K562 (cell line): ENCODE results near the gene MXRA7. TPM values are rescaled to one million over a fixed set of nuclear protein-coding genes. Genes with fewer than 3 reads are reported as not detected.
A peak's percentile ranks its signal among the peaks of the same experiment; 100 is the strongest.

Experiments used
- ATAC-seq: fragments of 200-7000 bp; cut with Tn5 transposase; 3 replicates; pipeline ENCODE4 v1.9.1; 2020; ENCODE audit warnings: moderate library complexity
- BruUV-seq: library from RNA; stranded (reverse); fragments of 400-500 nt; replicated peaks from 2 replicates; lab custom pipeline; 2021; lab: Mats Ljungman, UMichigan
- CTCF ChIA-PET: fragments of 300-600 bp; formaldehyde crosslinking; extraction: SDS; loops from one replicate; lab custom pipeline; 2021; ENCODE audit warnings: low intra/inter-chr PET ratio; lab: Yijun Ruan, JAX
- POLR2A ChIA-PET: fragments of 300-600, 350-650 bp; sonication (Branson Sonifier 250); formaldehyde crosslinking; extraction: SDS; loops from one replicate; lab custom pipeline; 2021; ENCODE audit warnings: antibody characterized with exemption, inconsistent platforms; lab: Yijun Ruan, JAX
- DNase-seq, 4 experiments: peaks; one replicate each; pipeline versions ENCODE4 v3.0.0 to v3.0.0-alpha.2; 2011 to 2018; ENCODE audit warnings: low spot score in 3 of 4, mixed read lengths in 3 of 4; ENCODE audit errors: extremely low read depth in 1 of 4
- FAIRE-seq: peaks from 2 replicates; lab custom pipeline; 2011; peaks lifted over from hg19 to GRCh38; lab: Jason Lieb, UNC
- H2AFZ ChIP-seq: 2 replicates; pipeline ENCODE4 v1.6.0; 2011; ENCODE audit warnings: low read depth, low read length, control low read depth, inconsistent platforms
- H3K27ac ChIP-seq: fragments of 200-600 bp; 3 replicates; pipeline ENCODE4 v1.8.0; 2011; ENCODE audit warnings: low read depth, mild to moderate bottlenecking, control low read depth, inconsistent platforms, low read length, moderate library complexity, mixed read lengths; ENCODE audit errors: extremely low read depth
- H3K27me3 ChIP-seq, 2 experiments: fragments of 300-600 bp in 1 of 2; 2 replicates in 1 of 2; 3 replicates in 1 of 2; pipeline versions ENCODE4 v1.6.0 to v1.8.0; 2011; ENCODE audit warnings: inconsistent platforms in 2 of 2, low read length in 2 of 2, mild to moderate bottlenecking in 1 of 2, mixed read lengths in 1 of 2, moderate library complexity in 1 of 2; ENCODE audit not compliant: control insufficient read depth in 2 of 2, insufficient read depth in 2 of 2
- H3K36me3 ChIP-seq: fragments of 300-600 bp; 3 replicates; pipeline ENCODE4 v1.8.0; 2011; ENCODE audit warnings: mild to moderate bottlenecking, low read length, inconsistent platforms; ENCODE audit not compliant: control insufficient read depth, insufficient read depth
- H3K4me1 ChIP-seq, 2 experiments: fragments of 200-600 bp in 1 of 2; replicated peaks in 1 of 2; 2 replicates in 1 of 2; 3 replicates in 1 of 2; pipeline versions ENCODE4 v1.5.1 to v1.8.0; 2011; ENCODE audit warnings: inconsistent platforms in 2 of 2, low read length in 2 of 2, mild to moderate bottlenecking in 1 of 2, mixed read lengths in 1 of 2, moderate library complexity in 1 of 2; ENCODE audit not compliant: control insufficient read depth in 2 of 2, insufficient read depth in 2 of 2
- H3K4me2 ChIP-seq: 2 replicates; pipeline ENCODE4 v1.6.1; 2011; ENCODE audit warnings: low read length, control low read depth, inconsistent platforms, mixed read lengths; ENCODE audit not compliant: insufficient read depth
- H3K4me3 ChIP-seq: fragments of 200-600 bp; sonication (generic), shearing (Covaris generic); 2 replicates; pipeline ENCODE4 v1.5.1; 2016; ENCODE audit warnings: control low read depth, inconsistent platforms
- H3K79me2 ChIP-seq: fragments of 200-600 bp; 3 replicates; pipeline ENCODE4 v1.8.0; 2011; ENCODE audit warnings: low read length, inconsistent platforms; ENCODE audit not compliant: control insufficient read depth, insufficient read depth
- H3K9ac ChIP-seq, 2 experiments: 2 replicates each; pipeline versions ENCODE4 v1.6.0 to v1.6.1; 2011; ENCODE audit warnings: low read depth in 2 of 2, low read length in 2 of 2, control low read depth in 1 of 2, inconsistent platforms in 1 of 2, mild to moderate bottlenecking in 1 of 2, mixed read lengths in 1 of 2; ENCODE audit not compliant: insufficient read depth in 1 of 2
- H3K9me1 ChIP-seq: one replicate; pipeline ENCODE4 v1.6.0; 2011; ENCODE audit warnings: inconsistent platforms, mild to moderate bottlenecking, low read length, moderate library complexity; ENCODE audit not compliant: control insufficient read depth, insufficient read depth
- H3K9me3 ChIP-seq: replicated peaks from 2 replicates; pipeline ENCODE4 v1.5.1; 2011; ENCODE audit warnings: low read depth, low read length, inconsistent platforms; ENCODE audit not compliant: control insufficient read depth, insufficient read depth
- H4K20me1 ChIP-seq: replicated peaks from 2 replicates; pipeline ENCODE4 v1.6.1; 2011; ENCODE audit warnings: low read length, inconsistent platforms, mixed read lengths; ENCODE audit not compliant: control insufficient read depth, insufficient read depth
- CHD4 ChIP-seq: fragments of 200-600 bp; sonication (generic); IDR thresholded peaks from 3 replicates; pipeline ENCODE4 v1.6.1; 2012; ENCODE audit warnings: low read depth, mild to moderate bottlenecking, mixed read lengths, low read length, inconsistent platforms; ENCODE audit not compliant: insufficient read depth, insufficient replicate concordance, poor library complexity, severe bottlenecking
- LEF1 ChIP-seq: fragments of 450-650 bp; IDR thresholded peaks from 2 replicates; pipeline ENCODE4 v1.6.1; 2016; ENCODE audit warnings: mild to moderate bottlenecking
- TAF15 ChIP-seq: fragments of 200-400 bp; formaldehyde crosslinking; IDR thresholded peaks from 2 replicates; pipeline ENCODE4 v1.6.1; 2017; ENCODE audit warnings: mild to moderate bottlenecking, low read depth, low read length, moderate library complexity
- TRIM28 ChIP-seq: fragments of 450-650 bp; IDR thresholded peaks from 2 replicates; pipeline ENCODE4 v1.6.1; 2017
- ZNF143 ChIP-seq: sonication (generic); formaldehyde crosslinking; IDR thresholded peaks from 2 replicates; pipeline ENCODE4 v1.9.0; 2022; ENCODE audit warnings: mild to moderate bottlenecking, missing genetic modification reagents
- WGBS: fragments of 100-300 bp; shearing (Covaris generic); methylation state at CpG from one replicate; pipeline ENCODE4 v1.1.6; 2016; ENCODE audit warnings: low coverage, mixed read lengths; ENCODE audit not compliant: insufficient coverage; ENCODE audit errors: missing lambda C conversion rate; 5-methylcytosine and 5-hydroxymethylcytosine counted together
- in situ Hi-C: fragments of 300-500 bp; cut with MboI; formaldehyde crosslinking; loops from 4 replicates; pipeline ENCODE4 v1.15.0; 2018; ENCODE audit warnings: inconsistent platforms, mixed read lengths
- intact Hi-C: fragments of 100-400 bp; cut with micrococcal nuclease; formaldehyde crosslinking; loops from 2 replicates; pipeline ENCODE4 v1.14.2; 2022
- polyA plus RNA-seq, 8 experiments: library from polyadenylated mRNA; depleted of rRNA in 4 of 8; stranded (reverse) in 5 of 8; unstranded in 3 of 8; fragments of >200 nt; fragmentation: Nextera tagmentation in 2 of 8; fragmentation: Illumina TruSeq in 1 of 8; extraction: Ambion mirVana in 2 of 8; extraction: Trizol in 1 of 8; gene quantifications; 2 replicates each; pipeline versions ENCODE4 v1.2.1 to v1.2.3, GENCODE V29; 2011 to 2014; ENCODE audit warnings: inconsistent platforms in 1 of 8, missing spikeins in 1 of 8
- total RNA-seq, 7 experiments: library from RNA; depleted of rRNA in 6 of 7; stranded (reverse); fragments of >200 nt in 6 of 7; fragmentation: Illumina TruSeq in 2 of 7; extraction: Trizol in 2 of 7; gene quantifications; 2 replicates each; pipeline versions ENCODE4 v1.2.1 to v1.2.3, GENCODE V29; 2011 to 2021; ENCODE audit warnings: low replicate concordance in 1 of 7
- TF ChIP-seq, protein P1 (sequence below): sonication (generic); formaldehyde crosslinking; IDR thresholded peaks from 2 replicates; pipeline ENCODE4 v1.8.0; 2023; ENCODE audit warnings: missing genetic modification reagents, mild to moderate bottlenecking, borderline replicate concordance
- TF ChIP-seq, protein P2 (sequence below): sonication (generic); formaldehyde crosslinking; IDR thresholded peaks from 2 replicates; pipeline ENCODE4 v1.8.0; 2022; ENCODE audit warnings: missing genetic modification reagents, mild to moderate bottlenecking, borderline replicate concordance
- TF ChIP-seq, protein P3 (sequence below): IDR thresholded peaks from 3 replicates; pipeline ENCODE4 v1.6.1; 2011; ENCODE audit warnings: borderline replicate concordance, mild to moderate bottlenecking; ENCODE audit not compliant: insufficient read length, insufficient read depth
- TF ChIP-seq, protein P4 (sequence below), 2 experiments: fragments of 450-650 bp in 1 of 2; sonication (generic) in 1 of 2; formaldehyde crosslinking in 1 of 2; IDR thresholded peaks in 1 of 2; conservative IDR thresholded peaks in 1 of 2; 2 replicates each; pipeline versions ENCODE4 v1.6.1 to v1.8.1; 2016 to 2023; ENCODE audit warnings: mild to moderate bottlenecking in 2 of 2, moderate library complexity in 2 of 2, inconsistent platforms in 1 of 2, missing genetic modification reagents in 1 of 2
- TF ChIP-seq, protein P5 (sequence below): fragments of 450-650 bp; IDR thresholded peaks from 2 replicates; pipeline ENCODE4 v1.6.1; 2016; ENCODE audit warnings: missing biosample characterization, missing genetic modification characterization

The MXRA7 gene
- total and polyA plus RNA-seq, 9 of the 15 experiments (the other 6 are each of a cell fraction or from before 2014, with no cell fraction given), result 2.6 to 38.4 (median 14.3) TPM

DNA sequence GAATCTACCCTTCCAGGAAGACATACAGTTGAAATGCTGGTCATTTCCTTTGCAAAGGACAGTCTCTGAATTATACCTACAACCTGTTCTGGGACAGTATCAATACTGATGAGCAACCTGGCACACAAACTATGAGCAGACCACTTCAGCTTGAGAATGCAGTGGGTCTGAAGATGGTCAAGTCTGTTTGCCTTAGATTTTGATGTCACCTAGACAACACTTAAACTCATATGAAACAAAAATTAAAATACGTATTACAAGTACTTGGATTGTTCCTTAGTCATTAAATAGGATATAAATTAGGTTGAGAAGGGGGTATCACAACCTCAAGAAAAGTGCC lies 22.8 kb upstream of the MXRA7 start:
- peak in 1 of 4 experiments; percentile 14 for DNase-seq
- ATAC-seq, result no peak
- H3K9ac ChIP-seq, result peak overlapping the region in 1 of 2 experiments; percentile 94; a peak in 1 of 4 replicates
- H3K79me2 ChIP-seq, result peaks cover 83% of the 10 kb centered on the region
- peak overlapping the region; percentile 91 for H3K4me3 ChIP-seq
- intact Hi-C loops (no loop called here), in situ Hi-C loops (no loop called here)
- peak overlapping the region; percentile 85 for H3K4me2 ChIP-seq
- no peaks in the 10 kb centered on the region for H3K9me3 ChIP-seq
- no TSS peak for BruUV-seq
- no peak for FAIRE-seq
- peak overlapping the region; percentile 29; the same call in 2 of the 3 replicates for H3K27ac ChIP-seq
- H4K20me1 ChIP-seq, result peaks cover 31% of the 10 kb centered on the region
- 60% methylated on average over 1 of the region's 1 CpG for whole genome bisulfite sequencing
- CTCF ChIA-PET, result no interaction called here
- peaks cover 66% of the 10 kb centered on the region for H3K36me3 ChIP-seq
- H3K4me1 ChIP-seq, result peaks cover 11 to 21% of the 10 kb centered on the region in 2 experiments
- no peaks in the 10 kb centered on the region for H3K9me1 ChIP-seq
- POLR2A ChIA-PET, result interaction anchor here (0.6 to 8.5 kb wide), 13 partner anchors 7 to 454 kb away, joined by 3 to 75 read pairs (median 3); partner anchors contain the start of genes JMJD6 and METTL23
- no peak overlapping the region for H2AFZ ChIP-seq
- no peaks in the 10 kb centered on the region for H3K27me3 ChIP-seq
- TF ChIP-seq ZNF143 (CRISPR knock-in tag) (no peak), CHD4 (no peak), LEF1 (no peak), TRIM28 (no peak), TAF15 (no peak)
- TF ChIP-seq, protein P1, sequence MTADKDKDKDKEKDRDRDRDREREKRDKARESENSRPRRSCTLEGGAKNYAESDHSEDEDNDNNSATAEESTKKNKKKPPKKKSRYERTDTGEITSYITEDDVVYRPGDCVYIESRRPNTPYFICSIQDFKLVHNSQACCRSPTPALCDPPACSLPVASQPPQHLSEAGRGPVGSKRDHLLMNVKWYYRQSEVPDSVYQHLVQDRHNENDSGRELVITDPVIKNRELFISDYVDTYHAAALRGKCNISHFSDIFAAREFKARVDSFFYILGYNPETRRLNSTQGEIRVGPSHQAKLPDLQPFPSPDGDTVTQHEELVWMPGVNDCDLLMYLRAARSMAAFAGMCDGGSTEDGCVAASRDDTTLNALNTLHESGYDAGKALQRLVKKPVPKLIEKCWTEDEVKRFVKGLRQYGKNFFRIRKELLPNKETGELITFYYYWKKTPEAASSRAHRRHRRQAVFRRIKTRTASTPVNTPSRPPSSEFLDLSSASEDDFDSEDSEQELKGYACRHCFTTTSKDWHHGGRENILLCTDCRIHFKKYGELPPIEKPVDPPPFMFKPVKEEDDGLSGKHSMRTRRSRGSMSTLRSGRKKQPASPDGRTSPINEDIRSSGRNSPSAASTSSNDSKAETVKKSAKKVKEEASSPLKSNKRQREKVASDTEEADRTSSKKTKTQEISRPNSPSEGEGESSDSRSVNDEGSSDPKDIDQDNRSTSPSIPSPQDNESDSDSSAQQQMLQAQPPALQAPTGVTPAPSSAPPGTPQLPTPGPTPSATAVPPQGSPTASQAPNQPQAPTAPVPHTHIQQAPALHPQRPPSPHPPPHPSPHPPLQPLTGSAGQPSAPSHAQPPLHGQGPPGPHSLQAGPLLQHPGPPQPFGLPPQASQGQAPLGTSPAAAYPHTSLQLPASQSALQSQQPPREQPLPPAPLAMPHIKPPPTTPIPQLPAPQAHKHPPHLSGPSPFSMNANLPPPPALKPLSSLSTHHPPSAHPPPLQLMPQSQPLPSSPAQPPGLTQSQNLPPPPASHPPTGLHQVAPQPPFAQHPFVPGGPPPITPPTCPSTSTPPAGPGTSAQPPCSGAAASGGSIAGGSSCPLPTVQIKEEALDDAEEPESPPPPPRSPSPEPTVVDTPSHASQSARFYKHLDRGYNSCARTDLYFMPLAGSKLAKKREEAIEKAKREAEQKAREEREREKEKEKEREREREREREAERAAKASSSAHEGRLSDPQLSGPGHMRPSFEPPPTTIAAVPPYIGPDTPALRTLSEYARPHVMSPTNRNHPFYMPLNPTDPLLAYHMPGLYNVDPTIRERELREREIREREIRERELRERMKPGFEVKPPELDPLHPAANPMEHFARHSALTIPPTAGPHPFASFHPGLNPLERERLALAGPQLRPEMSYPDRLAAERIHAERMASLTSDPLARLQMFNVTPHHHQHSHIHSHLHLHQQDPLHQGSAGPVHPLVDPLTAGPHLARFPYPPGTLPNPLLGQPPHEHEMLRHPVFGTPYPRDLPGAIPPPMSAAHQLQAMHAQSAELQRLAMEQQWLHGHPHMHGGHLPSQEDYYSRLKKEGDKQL (CRISPR knock-in tag), result no peak
- TF ChIP-seq, protein P2, sequence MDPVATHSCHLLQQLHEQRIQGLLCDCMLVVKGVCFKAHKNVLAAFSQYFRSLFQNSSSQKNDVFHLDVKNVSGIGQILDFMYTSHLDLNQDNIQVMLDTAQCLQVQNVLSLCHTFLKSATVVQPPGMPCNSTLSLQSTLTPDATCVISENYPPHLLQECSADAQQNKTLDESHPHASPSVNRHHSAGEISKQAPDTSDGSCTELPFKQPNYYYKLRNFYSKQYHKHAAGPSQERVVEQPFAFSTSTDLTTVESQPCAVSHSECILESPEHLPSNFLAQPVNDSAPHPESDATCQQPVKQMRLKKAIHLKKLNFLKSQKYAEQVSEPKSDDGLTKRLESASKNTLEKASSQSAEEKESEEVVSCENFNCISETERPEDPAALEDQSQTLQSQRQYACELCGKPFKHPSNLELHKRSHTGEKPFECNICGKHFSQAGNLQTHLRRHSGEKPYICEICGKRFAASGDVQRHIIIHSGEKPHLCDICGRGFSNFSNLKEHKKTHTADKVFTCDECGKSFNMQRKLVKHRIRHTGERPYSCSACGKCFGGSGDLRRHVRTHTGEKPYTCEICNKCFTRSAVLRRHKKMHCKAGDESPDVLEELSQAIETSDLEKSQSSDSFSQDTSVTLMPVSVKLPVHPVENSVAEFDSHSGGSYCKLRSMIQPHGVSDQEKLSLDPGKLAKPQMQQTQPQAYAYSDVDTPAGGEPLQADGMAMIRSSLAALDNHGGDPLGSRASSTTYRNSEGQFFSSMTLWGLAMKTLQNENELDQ (CRISPR knock-in tag), result no peak
- TF ChIP-seq, protein P3, sequence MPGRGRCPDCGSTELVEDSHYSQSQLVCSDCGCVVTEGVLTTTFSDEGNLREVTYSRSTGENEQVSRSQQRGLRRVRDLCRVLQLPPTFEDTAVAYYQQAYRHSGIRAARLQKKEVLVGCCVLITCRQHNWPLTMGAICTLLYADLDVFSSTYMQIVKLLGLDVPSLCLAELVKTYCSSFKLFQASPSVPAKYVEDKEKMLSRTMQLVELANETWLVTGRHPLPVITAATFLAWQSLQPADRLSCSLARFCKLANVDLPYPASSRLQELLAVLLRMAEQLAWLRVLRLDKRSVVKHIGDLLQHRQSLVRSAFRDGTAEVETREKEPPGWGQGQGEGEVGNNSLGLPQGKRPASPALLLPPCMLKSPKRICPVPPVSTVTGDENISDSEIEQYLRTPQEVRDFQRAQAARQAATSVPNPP, result no peak
- TF ChIP-seq, protein P4, sequence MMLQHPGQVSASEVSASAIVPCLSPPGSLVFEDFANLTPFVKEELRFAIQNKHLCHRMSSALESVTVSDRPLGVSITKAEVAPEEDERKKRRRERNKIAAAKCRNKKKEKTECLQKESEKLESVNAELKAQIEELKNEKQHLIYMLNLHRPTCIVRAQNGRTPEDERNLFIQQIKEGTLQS (IDR thresholded peaks at IDR 0.05), result no peak
- TF ChIP-seq, protein P4 (CRISPR knock-in tag; conservative IDR thresholded peaks at IDR 0.05), result no peak
- TF ChIP-seq, protein P5, sequence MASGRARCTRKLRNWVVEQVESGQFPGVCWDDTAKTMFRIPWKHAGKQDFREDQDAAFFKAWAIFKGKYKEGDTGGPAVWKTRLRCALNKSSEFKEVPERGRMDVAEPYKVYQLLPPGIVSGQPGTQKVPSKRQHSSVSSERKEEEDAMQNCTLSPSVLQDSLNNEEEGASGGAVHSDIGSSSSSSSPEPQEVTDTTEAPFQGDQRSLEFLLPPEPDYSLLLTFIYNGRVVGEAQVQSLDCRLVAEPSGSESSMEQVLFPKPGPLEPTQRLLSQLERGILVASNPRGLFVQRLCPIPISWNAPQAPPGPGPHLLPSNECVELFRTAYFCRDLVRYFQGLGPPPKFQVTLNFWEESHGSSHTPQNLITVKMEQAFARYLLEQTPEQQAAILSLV (tag), result no peak
